Endothelial cell of umbilical vein (primary cell): ENCODE results near the gene GLRB.

ENCODE experiments used
- EZH2 ChIP-seq: IDR thresholded peaks from 2 replicates; pipeline ENCODE4 v1.6.1; 2012; ENCODE audit warnings: borderline replicate concordance, low read depth, mild to moderate bottlenecking, moderate library complexity, low read length, inconsistent platforms; ENCODE audit not compliant: severe bottlenecking
- POLR2A ChIP-seq: IDR thresholded peaks from 2 replicates; pipeline ENCODE4 v1.6.1; 2012; ENCODE audit warnings: low read depth, mild to moderate bottlenecking, control low read depth, low read length
- POLR2AphosphoS5 ChIP-seq: IDR thresholded peaks from 2 replicates; pipeline ENCODE4 v1.6.1; 2012; ENCODE audit warnings: low read depth, mild to moderate bottlenecking, control low read depth, low read length, moderate library complexity; ENCODE audit not compliant: insufficient read depth
- TF ChIP-seq, protein P1 (sequence below), 2 donors: IDR thresholded peaks; 1 replicate in 1 of 2; 2 replicates in 1 of 2; pipeline ENCODE4 v1.5.1; 2011; ENCODE audit warnings: low read length in 2 of 2, mild to moderate bottlenecking in 2 of 2, moderate library complexity in 2 of 2, control low read depth in 1 of 2, inconsistent platforms in 1 of 2, low read depth in 1 of 2; ENCODE audit not compliant: insufficient read depth in 1 of 2; ENCODE audit errors: extremely low read depth in 1 of 2
- TF ChIP-seq, protein P2 (sequence below): IDR thresholded peaks from 2 replicates; pipeline ENCODE4 v1.6.1; 2011; ENCODE audit not compliant: insufficient read depth, insufficient read length

DNA sequence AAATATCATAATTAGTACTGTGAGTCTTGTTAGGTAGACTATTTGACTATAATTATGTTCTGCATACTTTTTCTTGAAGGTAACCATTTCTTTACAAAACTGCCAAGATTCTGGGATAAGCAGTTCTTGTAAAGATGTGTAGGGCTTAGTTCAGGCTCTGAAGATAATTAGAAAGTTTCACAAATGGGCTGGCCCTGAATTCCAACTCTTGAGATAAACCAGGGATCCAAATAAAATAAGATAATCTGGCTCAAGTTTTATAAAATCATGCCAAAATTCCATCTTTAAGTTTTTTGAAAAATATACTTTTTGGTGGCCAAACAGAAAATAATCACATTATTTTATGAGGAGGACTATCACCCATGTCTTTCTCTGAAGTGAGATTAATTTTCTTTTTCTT is 35.5 kb upstream of the GLRB start:
- TF ChIP-seq, protein P1, sequence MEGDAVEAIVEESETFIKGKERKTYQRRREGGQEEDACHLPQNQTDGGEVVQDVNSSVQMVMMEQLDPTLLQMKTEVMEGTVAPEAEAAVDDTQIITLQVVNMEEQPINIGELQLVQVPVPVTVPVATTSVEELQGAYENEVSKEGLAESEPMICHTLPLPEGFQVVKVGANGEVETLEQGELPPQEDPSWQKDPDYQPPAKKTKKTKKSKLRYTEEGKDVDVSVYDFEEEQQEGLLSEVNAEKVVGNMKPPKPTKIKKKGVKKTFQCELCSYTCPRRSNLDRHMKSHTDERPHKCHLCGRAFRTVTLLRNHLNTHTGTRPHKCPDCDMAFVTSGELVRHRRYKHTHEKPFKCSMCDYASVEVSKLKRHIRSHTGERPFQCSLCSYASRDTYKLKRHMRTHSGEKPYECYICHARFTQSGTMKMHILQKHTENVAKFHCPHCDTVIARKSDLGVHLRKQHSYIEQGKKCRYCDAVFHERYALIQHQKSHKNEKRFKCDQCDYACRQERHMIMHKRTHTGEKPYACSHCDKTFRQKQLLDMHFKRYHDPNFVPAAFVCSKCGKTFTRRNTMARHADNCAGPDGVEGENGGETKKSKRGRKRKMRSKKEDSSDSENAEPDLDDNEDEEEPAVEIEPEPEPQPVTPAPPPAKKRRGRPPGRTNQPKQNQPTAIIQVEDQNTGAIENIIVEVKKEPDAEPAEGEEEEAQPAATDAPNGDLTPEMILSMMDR (IDR thresholded peaks at IDR 0.05; ENCODE audit: extremely low read depth in 1 of 2, insufficient read depth in 1 of 2, low read depth in 1 of 2, low read length in 2 of 2) = no peak
- TF ChIP-seq POLR2A = no peak
- no peak for TF ChIP-seq EZH2
- no peak for TF ChIP-seq POLR2AphosphoS5
- TF ChIP-seq, protein P2, sequence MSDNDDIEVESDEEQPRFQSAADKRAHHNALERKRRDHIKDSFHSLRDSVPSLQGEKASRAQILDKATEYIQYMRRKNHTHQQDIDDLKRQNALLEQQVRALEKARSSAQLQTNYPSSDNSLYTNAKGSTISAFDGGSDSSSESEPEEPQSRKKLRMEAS = no peak
